ENCODE results near the gene CNOT1.
A peak's percentile ranks its signal among the peaks of the same experiment; 100 is the strongest.
"Not testable (repeated sequence)": the region's sequence is repeated elsewhere in the genome, so short reads cannot be mapped to it uniquely, and the experiment has no call there.

The CNOT1 gene

GRCh38 chr16:58629733-58630640, at the start of gene CNOT1:
Gene CNOT1 (minus strand): TSS chr16:58629826. CDS start chr16:58599337, 30,489 bp downstream.
- DNase-seq: peak; percentile 99

- DNase-seq: no peak
Measured at GRCh38 chr16:58678716-58679115, 49.1 kb upstream of the CNOT1 start.

GRCh38 chr16:58678269-58678668, 48.6 kb upstream of the CNOT1 start:
- DNase-seq: no peak

GRCh38 chr16:58670946-58671583, 41.4 kb upstream of the CNOT1 start:
- no peak for DNase-seq

- DNase-seq: no peak
Measured at GRCh38 chr16:58670177-58670576, 40.6 kb upstream of the CNOT1 start.

GRCh38 chr16:58665200-58665599, 35.6 kb upstream of the CNOT1 start:
- no peak for DNase-seq

- DNase-seq: peak; percentile 43
Measured at GRCh38 chr16:58661199-58661830, 31.7 kb upstream of the CNOT1 start.

GRCh38 chr16:58659911-58660310, 30.3 kb upstream of the CNOT1 start:
- DNase-seq: not testable (repeated sequence)

- no peak for DNase-seq
Measured at GRCh38 chr16:58658796-58659211, 29.2 kb upstream of the CNOT1 start.

GRCh38 chr16:58656899-58657298, 27.3 kb upstream of the CNOT1 start:
- no peak for DNase-seq

- no peak for DNase-seq
Measured at GRCh38 chr16:58655215-58655596, 25.6 kb upstream of the CNOT1 start.

GRCh38 chr16:58654560-58655214, 25.1 kb upstream of the CNOT1 start:
- no peak for DNase-seq

GRCh38 chr16:58652741-58653140, 23.1 kb upstream of the CNOT1 start:
- DNase-seq: no peak

GRCh38 chr16:58651965-58652348, 22.3 kb upstream of the CNOT1 start:
- no peak for DNase-seq

- DNase-seq: no peak
Measured at GRCh38 chr16:58649707-58650106, 20.1 kb upstream of the CNOT1 start.

GRCh38 chr16:58647107-58647506, 17.5 kb upstream of the CNOT1 start:
- no peak for DNase-seq

GRCh38 chr16:58644765-58645487, 15.3 kb upstream of the CNOT1 start:
- DNase-seq: no peak

- DNase-seq: no peak
Measured at GRCh38 chr16:58644108-58644507, 14.5 kb upstream of the CNOT1 start.

GRCh38 chr16:58640949-58641348, 11.3 kb upstream of the CNOT1 start:
- no peak for DNase-seq

GRCh38 chr16:58639836-58640235, 10.2 kb upstream of the CNOT1 start:
- no peak for DNase-seq

- DNase-seq: no peak
Measured at GRCh38 chr16:58639230-58639629, 9.6 kb upstream of the CNOT1 start.

Measured in DMS 273 treated with DMSO at 0.1 percent for 48 hours (cell line).